Esophagus muscularis mucosa (tissue), 4 donors: ENCODE measurements around the gene TOM1L2. TPM values are rescaled to one million over a fixed set of nuclear protein-coding genes. Genes with fewer than 3 reads are reported as not detected.

Experiments
- DNase-seq: peaks from one replicate; pipeline ENCODE4 v3.0.0-alpha.2; 2017; ENCODE audit errors: extremely low spot score
- H3K27ac ChIP-seq, 4 donors: fragments of 200-600 bp; sonication (generic); replicated peaks in 1 of 4; 1 replicate in 3 of 4; 2 replicates in 1 of 4; pipeline ENCODE4 v1.5.1; 2016 to 2019; ENCODE audit warnings: mild to moderate bottlenecking in 1 of 4
- H3K27me3 ChIP-seq, 4 donors: fragments of 200-600 bp; sonication (generic); one replicate each; pipeline versions ENCODE4 v1.5.1 to v1.6.0; 2016 to 2019
- H3K36me3 ChIP-seq, 4 donors: fragments of 200-600 bp; sonication (generic); one replicate each; pipeline ENCODE4 v1.5.1; 2016 to 2019
- H3K4me1 ChIP-seq, 4 donors: fragments of 200-600 bp; sonication (generic); one replicate each; pipeline ENCODE4 v1.5.1; 2016 to 2019
- H3K4me3 ChIP-seq, 4 donors: fragments of 200-600 bp; sonication (generic); 1 replicate in 2 of 4; 2 replicates in 2 of 4; pipeline ENCODE4 v1.5.1; 2016 to 2019; ENCODE audit warnings: mild to moderate bottlenecking in 4 of 4, moderate library complexity in 1 of 4
- H3K9me3 ChIP-seq, 4 donors: fragments of 200-600 bp; sonication (generic); 1 replicate in 3 of 4; 2 replicates in 1 of 4; pipeline ENCODE4 v1.5.1; 2016 to 2019
- CTCF ChIP-seq, 3 experiments: fragments of 200-600 bp in 2 of 3; fragments of 450-650 bp in 1 of 3; sonication (generic) in 2 of 3; IDR thresholded peaks; one replicate each; pipeline ENCODE4 v1.5.1; 2017 to 2019; ENCODE audit warnings: antibody characterized with exemption in 3 of 3, mild to moderate bottlenecking in 2 of 3, moderate library complexity in 1 of 3
- EP300 ChIP-seq: sonication (generic); formaldehyde crosslinking; IDR thresholded peaks from one replicate; pipeline ENCODE4 v1.6.1; 2017; ENCODE audit warnings: antibody characterized with exemption
- POLR2A ChIP-seq: fragments of 450-650 bp; IDR thresholded peaks from one replicate; pipeline ENCODE4 v1.6.1; 2017; ENCODE audit warnings: antibody characterized with exemption, moderate library complexity, mild to moderate bottlenecking, low read depth
- POLR2AphosphoS5 ChIP-seq, 2 donors: sonication (generic); formaldehyde crosslinking; IDR thresholded peaks; one replicate each; pipeline ENCODE4 v1.6.1; 2017; ENCODE audit warnings: antibody characterized with exemption in 2 of 2
- WGBS: methylation state at CpG from one replicate; pipeline ENCODE4 v1.1.5; 2018; 5-methylcytosine and 5-hydroxymethylcytosine counted together
- intact Hi-C: fragments of 100-400 bp; cut with DNase I; formaldehyde crosslinking; loops from one replicate; pipeline ENCODE4 v1.15.1; 2023
- total RNA-seq, 4 donors: library from RNA; depleted of rRNA; stranded (reverse); fragments of >200 nt; gene quantifications; one replicate each; pipeline versions ENCODE4 v1.1.0 to v1.2.1, GENCODE V29; 2016

The TOM1L2 gene
- total RNA-seq, 4 donors from 2014 or later: 64.4 to 96.9 (median 75.0) TPM

GRCh38 chr17:17831208-17832031, 140.8 kb downstream of the TOM1L2 start:
- no peak for DNase-seq
- Histone ChIP-seq H3K27me3 (no peaks in the 10 kb centered on the region), H3K9me3 (no peaks in the 10 kb centered on the region), H3K27ac (peak overlapping the region; percentile 42 to 72 (median 58)), H3K4me1 (peaks cover 31 to 84% (median 77%) of the 10 kb centered on the region in 4 donors), H3K36me3 (peaks cover 0 to 8% (median 0%) of the 10 kb centered on the region in 4 donors), H3K4me3 (no peak overlapping the region)
- TF ChIP-seq POLR2AphosphoS5 (IDR thresholded peaks at IDR 0.05): peak in 1 of 2 donors; percentile 35
- no peak for TF ChIP-seq CTCF (IDR thresholded peaks at IDR 0.05)
- intact Hi-C loops: no loop called here
- WGBS: 48% methylated on average over 12 of the region's 12 CpGs

- H3K27ac ChIP-seq: peak overlapping the region; percentile 42 to 72 (median 58)
- peaks cover 32 to 87% (median 81%) of the 10 kb centered on the region in 4 donors for H3K4me1 ChIP-seq
- intact Hi-C loops: no loop called here
- TF ChIP-seq POLR2AphosphoS5 (IDR thresholded peaks at IDR 0.05) (no peak), POLR2A (no peak), CTCF (IDR thresholded peaks at IDR 0.05) (no peak), EP300 (no peak)
- H3K36me3 ChIP-seq: peaks cover 0 to 8% (median 0%) of the 10 kb centered on the region in 4 donors
- no peaks in the 10 kb centered on the region for H3K9me3 ChIP-seq
- no peak overlapping the region for H3K4me3 ChIP-seq
- WGBS: 50% methylated on average over 6 of the region's 6 CpGs
- DNase-seq: no peak
- no peaks in the 10 kb centered on the region for H3K27me3 ChIP-seq
These were observed 141.4 kb downstream of the TOM1L2 start for GRCh38 chr17:17830740-17831207.

- no peak overlapping the region for H3K4me3 ChIP-seq
- H3K27ac ChIP-seq: peak overlapping the region in 2 of 4 donors; percentile 71 to 72
- intact Hi-C loops: no loop called here
- H3K9me3 ChIP-seq: no peaks in the 10 kb centered on the region
- 100% methylated on average over 1 of the region's 2 CpGs for whole genome bisulfite sequencing
- H3K4me1 ChIP-seq: peaks cover 32 to 87% (median 81%) of the 10 kb centered on the region in 4 donors
- no peak for TF ChIP-seq POLR2AphosphoS5 (IDR thresholded peaks at IDR 0.05)
- TF ChIP-seq EP300: no peak
- no peak for TF ChIP-seq POLR2A
- H3K27me3 ChIP-seq: no peaks in the 10 kb centered on the region
- peaks cover 0 to 8% (median 0%) of the 10 kb centered on the region in 4 donors for H3K36me3 ChIP-seq
- DNase-seq: no peak
These were observed 142.0 kb downstream of the TOM1L2 start for GRCh38 chr17:17830269-17830567.

GRCh38 chr17:17827826-17828621, 144.2 kb downstream of the TOM1L2 start:
- no peak for DNase-seq
- peaks cover 0 to 8% (median 0%) of the 10 kb centered on the region in 4 donors for H3K36me3 ChIP-seq
- peaks cover 44 to 90% (median 79%) of the 10 kb centered on the region in 4 donors for H3K4me1 ChIP-seq
- no peaks in the 10 kb centered on the region for H3K9me3 ChIP-seq
- peak overlapping the region in 1 of 4 donors; percentile 1 for H3K27ac ChIP-seq
- TF ChIP-seq CTCF (IDR thresholded peaks at IDR 0.05) (no peak), POLR2AphosphoS5 (IDR thresholded peaks at IDR 0.05) (no peak), EP300 (no peak), POLR2A (no peak)
- 88% methylated on average over 12 of the region's 13 CpGs for WGBS
- no peak overlapping the region for H3K4me3 ChIP-seq
- no peaks in the 10 kb centered on the region for H3K27me3 ChIP-seq
- intact Hi-C loops: no loop called here
